HepG2 (cell line): ENCODE results near the gene TMEM271.

ENCODE experiments used
- ATF2 ChIP-seq: sonication (generic); formaldehyde crosslinking; IDR thresholded peaks from 2 replicates; pipeline ENCODE4 v1.4.0; 2020; ENCODE audit warnings: missing genetic modification reagents
- KDM1A ChIP-seq: IDR thresholded peaks from 2 replicates; pipeline ENCODE4 v1.6.1; 2016; ENCODE audit warnings: missing compliant biosample characterization
- PREB ChIP-seq: sonication (generic); formaldehyde crosslinking; IDR thresholded peaks from 2 replicates; pipeline ENCODE4 v1.4.0; 2020; ENCODE audit warnings: missing genetic modification reagents
- RXRA ChIP-seq: sonication (generic); formaldehyde crosslinking; IDR thresholded peaks from 2 replicates; pipeline ENCODE4 v1.5.1; 2020; ENCODE audit warnings: missing genetic modification reagents
- ZSCAN25 ChIP-seq: sonication (generic); formaldehyde crosslinking; IDR thresholded peaks from 2 replicates; pipeline ENCODE4 v1.8.0; 2022; ENCODE audit warnings: mild to moderate bottlenecking, missing genetic modification reagents

- no peak for TF ChIP-seq RXRA (CRISPR knock-in tag)
- no peak for TF ChIP-seq KDM1A (CRISPR knock-in tag)
- no peak for TF ChIP-seq ATF2
- no peak for TF ChIP-seq ZSCAN25 (CRISPR knock-in tag)
- no peak for TF ChIP-seq PREB (CRISPR knock-in tag)
Measured at GRCh38 chr4:577499-578450, 1.7 kb upstream of the TMEM271 start.
